Embryonic facial prominence (tissue), 1 donor: Measurements from ENCODE around the gene SMIM45.
"Not testable (repeated sequence)": the region's sequence is repeated elsewhere in the genome, so short reads cannot be mapped to it uniquely, and the experiment has no call there.

Experiments
- DNase-seq: peaks from one replicate; pipeline ENCODE4 v3.0.0-alpha.2; 2016; ENCODE audit errors: extremely low spot score

Gene SMIM45

DNA sequence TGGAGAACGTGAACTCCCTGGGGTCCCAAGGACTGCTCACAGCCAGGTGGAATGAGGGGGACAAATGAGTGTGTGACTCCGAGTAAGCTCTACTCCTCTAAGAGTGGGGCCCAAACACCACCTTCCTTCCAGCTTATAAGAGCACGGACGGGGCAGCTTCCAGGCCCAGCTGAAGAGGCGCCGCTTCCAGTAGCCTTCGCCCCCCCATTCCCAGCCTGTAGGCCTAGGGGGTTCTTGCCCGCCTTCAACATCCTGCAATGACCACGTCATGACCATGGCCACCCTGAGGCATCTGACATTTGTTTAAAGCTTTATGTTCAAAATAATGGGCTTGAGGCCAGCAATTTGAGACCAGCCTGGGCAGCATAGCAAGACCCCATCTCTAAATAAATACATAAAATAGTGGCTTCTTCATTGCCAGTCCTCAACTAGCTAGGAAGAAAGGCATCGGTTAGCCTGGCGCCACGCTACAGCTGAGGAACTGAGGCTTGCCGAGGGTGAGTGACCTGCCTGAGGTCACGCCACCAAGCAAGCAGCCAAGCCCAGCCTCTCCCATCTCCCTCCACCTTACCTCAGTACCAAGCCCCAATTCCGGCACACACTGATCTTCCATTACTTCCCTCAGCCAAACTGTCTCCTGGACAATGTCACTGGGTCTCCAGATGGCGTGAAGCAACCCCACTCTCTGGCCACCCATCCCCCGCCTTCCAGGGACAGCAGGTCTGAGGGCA is 17.5 kb upstream of the SMIM45 start:
- DNase-seq: no peak

DNA sequence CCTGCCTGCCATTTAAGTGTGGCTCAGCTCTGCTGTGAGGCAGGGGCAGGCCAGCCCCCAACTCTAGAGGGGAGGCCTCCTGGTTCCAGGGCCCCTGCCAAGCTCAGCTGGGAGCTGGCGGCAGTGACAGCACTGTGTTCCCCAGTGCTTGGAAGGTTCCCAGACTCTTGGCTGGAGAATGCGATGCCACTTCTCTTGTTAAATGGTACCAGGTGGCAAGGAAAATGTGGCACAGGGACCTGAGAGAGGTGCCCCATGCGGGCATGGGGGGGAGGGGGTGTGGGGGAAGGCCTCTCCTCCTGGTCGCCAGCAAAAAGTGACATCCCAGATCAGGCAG is 17.0 kb upstream of the SMIM45 start:
- no peak for DNase-seq

DNA sequence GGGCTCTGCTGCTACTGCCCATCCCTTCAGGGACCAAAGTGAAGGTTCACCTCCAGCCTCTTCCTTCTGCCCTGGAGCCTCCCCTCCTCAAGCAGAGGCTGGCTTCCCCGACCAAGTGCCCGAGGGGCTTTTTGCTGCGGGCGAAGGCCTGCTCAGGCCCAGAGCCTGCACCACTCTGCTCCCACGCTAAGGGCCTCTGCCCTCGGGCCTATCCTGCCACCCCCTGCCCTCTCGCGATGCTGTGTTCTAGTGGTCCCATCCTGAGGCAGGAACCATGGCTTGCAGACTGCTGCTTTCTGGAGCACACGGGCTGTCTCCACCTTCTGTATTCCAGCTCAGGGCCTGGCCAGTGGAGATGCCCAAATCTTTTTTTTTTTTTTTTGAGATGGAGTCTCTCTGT is 16.4 kb upstream of the SMIM45 start:
- DNase-seq: no peak

DNA sequence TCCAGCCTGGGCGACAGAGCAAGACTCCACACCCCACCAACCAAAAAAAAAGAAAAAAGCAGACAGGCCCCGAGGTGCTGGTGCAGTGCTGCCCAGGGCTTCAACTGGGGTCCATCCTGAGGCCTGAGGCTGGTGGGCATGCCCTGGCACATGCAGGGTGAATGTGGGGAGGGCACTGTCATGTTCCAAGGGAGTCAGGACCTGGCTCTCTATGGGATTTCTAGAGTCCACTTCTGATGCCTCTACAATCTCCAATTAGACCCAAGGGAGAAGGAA is 15.1 kb upstream of the SMIM45 start:
- DNase-seq: no peak

DNA sequence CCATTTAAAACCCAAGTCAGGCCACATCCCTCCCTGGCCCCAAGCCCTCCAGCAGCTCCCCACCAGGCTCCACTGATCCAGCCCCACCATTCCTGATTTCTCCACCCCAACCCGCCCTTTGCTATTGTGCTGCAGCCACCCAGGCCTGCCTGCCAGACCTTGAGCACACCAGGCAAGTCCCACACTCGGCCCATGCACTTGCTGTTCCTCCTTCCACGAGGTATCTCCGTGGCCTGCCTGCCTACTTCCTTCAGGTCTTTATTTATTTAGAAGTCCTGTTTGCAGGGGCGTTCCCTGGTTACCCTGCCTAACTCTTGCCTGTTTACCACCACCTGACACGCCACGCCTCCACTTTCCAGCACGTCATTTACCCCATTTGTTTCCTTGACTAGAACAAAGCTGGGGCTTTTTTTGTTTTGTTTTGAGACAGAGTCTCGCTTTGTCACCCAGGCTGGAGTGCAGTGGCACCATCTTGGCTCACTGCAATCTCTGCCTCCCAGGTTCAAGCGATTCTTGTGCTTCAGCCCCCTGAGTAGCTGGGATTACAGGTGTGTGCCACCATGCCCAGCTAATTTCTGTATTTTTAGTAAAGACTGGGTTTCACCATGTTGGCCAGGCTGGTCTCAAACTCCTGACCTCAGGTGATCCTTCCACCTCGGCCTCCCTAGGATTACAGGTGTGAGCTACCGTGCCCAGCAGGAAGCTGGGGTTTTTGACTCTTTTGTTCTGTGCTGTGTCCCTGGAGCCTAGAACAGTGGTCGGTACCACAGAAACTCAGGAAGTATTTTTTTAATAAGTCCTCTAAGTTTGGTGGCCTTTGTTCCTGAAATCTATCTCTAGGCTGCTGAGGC is 11.7 kb upstream of the SMIM45 start:
- DNase-seq: no peak

DNA sequence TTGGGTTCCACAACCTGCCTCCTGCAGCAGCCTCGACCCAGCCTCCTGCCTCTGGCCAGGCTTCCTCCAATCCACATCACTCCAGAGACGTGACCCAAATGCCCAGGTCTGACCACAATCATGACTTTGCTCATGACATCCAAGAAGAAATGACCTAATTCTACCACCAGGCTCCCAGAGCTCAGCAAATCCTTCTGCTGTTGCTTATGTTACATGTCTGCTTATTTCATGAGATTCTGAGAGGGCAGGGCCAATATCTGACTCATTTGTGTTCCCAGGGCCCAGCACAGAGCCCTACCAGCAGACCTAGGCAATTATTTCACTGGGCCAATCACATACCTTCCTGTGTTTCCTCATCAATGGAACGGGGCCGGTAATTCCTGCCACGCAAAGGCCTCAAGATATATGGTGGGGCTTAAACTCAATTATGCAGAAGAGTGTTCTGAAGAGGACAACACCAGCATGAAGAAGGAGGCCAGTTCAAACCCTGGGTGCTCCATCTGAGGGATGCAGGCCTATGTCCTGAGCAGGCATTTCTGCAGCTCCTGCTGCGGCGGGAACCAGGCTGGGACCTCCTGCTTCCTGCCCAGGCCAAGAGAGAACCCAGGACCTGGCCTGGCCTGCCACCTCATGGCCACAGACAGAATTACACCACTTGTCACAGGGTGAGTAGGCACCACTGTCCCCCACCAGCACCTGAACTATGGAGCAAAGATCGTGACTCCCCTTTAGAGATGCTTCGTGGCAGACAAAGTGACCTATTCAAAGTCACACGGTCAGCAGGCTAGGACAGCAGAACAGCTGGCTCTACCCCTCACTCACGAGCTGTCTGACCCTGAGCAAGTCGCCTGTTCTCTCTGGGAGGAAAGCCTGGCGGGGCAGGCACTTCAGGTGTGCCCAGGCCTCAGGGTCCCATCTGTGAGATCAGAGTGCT is 10.9 kb upstream of the SMIM45 start:
- DNase-seq: no peak

DNA sequence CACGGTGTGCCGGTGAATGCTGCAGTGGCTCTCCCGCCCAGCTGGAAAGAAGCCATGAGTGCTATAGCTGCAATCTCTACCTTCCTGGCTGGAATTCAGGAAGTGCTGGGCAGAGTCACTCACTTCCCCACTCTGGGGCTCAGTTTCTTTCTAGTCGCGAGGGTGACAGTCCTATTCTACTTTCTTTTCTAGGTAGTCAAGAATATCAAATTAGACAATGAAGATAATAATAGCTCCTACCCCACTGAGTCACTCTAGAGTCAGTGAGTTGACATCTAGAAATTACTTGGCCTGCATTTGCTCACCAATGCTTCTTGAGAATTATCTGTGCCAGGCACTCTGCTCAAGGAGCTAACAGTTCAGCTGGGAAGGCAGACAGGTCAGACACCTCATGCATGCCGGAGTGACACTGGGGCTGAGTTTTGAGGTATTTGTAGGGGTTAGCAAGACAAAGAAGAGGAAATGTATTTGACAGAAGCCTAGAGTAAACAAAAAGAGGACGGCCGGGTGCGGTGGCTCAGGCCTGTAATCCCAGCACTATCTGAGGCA is 8.2 kb upstream of the SMIM45 start:
- DNase-seq: no peak

DNA sequence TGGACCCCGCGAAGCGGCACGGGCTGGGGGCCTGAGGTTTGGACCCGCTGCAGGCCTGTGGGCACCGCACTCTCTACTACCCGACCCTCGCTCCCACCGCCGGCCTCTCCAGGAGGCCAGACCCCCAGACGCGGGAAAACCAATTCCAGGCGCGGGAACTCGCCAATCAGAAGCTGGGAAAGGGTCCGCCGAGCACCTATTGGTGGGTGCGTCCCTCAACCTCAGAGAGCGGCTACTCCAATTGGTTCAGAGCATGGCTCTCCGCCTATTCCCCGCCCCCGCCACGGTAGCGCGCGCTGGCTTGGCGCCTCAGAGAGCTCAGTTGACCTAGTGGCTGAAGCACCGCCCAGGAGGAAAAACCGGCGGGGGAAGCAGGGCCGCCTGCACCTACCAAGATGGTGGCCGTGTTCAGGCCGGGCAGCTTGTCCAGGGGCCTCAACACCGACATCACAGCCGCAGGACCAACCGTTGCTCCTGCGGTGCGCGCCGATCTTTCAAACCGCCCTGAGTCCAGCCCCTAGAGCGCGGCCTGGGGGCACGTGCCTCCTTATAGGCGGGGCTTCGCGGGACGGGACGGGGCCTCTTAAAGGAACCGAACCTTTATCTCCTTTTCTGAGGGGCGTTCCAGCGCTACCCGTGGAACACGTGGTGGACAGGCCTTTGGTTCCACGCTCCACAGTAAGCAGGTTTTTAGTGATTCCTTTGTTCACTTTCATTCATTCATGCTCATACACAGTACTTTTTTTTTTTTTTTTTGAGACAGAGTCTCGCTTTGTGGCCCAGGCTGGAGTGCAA is 5.1 kb upstream of the SMIM45 start, which contains the start of gene CENPM:
TSS of gene CENPM (minus strand) at position 524 of the 795 bp plus-strand sequence. CDS start at position 448, 76 bp downstream.
- DNase-seq: peak; percentile 88

DNA sequence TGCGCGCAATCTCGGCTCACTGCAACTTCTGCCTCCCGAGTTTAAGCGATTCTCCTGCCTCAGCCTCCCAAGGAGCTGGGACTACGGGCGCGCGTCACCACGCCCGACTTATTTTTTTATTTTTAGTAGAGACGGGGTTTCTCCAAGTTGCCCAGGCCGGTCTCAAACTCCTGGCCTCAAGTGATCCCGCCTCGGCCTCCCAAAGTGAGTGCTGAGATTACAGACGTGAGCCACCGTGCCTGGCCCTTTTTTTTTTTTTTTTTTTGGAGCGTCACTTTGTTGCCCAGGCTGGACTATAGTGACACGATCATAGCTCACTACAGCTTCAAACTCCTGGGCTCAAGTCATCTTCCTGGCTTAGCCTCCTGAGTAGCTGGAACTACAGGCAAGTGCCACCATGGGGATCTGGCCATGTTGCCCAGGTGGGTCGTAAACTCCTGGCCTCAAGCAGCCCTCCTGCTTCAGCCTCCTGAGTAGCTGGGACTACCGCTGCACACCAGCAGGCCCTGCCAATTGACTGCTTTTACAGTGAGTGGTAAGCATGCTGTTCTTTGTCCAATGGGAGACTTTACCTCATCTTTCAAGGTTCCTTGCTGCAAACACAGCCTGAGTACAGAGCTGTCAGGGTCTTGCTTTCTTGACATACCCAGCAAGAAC is 4.4 kb upstream of the SMIM45 start:
- DNase-seq: no peak

DNA sequence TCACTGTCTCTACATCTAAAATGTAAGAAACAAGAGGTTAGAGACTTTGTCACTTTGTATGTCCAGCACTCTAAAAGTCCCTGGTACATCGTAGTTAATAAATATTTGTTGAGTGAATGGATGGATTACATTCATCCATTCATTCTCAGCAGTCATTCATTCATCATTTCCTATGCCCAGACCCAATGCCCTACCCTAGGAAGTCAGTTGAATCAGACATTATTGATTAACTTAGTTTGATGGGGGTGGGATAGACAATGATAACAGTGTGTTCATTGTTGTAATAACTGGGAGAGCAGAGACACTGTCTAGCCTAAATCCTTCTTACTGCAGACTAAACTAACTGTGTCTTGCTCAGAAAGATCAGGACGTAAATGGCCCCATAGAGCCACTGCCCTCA is 3.8 kb upstream of the SMIM45 start:
- no peak for DNase-seq

DNA sequence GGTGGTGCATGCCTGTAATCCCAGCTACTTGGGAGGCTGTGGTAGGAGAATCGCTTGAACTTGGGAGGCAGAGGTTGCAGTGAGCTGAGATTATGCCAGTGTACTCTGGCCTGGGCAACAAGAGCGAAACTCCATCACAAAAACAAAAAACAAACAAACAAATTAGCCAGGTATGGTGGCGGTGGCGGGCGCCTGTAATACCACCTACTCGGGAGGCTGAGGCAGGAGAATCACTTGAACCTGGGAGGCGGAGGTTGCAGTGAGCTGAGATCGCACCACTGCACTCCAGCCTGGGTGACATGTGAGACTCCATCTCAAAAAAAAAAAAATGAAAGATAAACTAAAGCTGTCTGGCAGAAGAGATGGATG is 3.0 kb upstream of the SMIM45 start:
- not testable (repeated sequence) for DNase-seq

DNA sequence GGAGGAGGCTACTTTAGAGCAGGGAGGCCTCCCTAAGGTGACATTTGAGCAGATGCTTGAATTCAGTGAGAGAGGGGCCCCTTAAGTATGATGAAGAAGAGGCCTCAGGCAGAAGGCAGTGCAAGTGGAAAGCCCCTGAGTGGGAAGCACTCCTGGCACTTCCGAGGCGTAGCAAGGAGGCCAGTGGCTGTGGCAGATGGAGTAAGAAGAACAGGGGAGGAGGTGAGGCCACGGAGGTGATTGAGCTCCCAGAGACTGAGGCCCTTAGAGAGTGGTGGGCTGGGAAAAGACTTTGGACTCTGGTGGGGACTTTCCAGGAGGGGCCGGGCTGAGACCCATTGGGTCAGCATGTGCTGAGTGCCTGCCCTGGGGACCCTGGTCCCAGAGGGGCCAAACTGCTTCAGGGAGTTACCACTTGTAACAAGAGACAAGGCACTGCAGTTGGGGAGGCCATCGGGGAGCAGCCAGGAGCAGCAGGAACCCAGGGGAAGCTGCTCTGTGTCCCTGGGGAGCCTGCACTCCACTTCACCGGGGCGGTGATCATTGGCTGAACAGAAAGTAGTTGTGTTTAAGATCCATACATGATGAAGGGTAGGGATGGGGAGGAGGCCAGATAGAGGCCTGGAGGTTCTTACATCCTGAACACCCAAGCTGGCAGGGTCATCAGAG is 2.5 kb upstream of the SMIM45 start:
- no peak for DNase-seq

DNA sequence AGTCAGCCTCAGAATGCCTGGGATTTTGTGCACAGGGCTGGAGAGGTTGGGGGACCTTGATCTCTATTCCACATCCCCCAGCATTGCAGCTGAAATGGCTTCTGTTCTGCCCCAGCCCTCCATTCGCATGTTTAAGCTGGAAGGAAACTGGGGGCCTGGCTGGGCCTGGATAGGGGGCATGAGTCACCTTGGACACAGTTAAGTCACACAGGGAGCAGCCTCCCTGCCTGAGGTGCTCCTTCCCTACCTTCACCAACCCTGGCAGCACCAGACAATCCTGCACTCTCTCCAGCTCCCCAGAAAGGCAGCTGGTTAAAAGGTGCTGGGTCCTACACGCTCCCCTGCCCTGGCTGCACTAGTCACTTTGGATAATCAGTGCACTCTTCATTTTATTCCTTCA is 763 bp downstream of the SMIM45 start:
- no peak for DNase-seq

DNA sequence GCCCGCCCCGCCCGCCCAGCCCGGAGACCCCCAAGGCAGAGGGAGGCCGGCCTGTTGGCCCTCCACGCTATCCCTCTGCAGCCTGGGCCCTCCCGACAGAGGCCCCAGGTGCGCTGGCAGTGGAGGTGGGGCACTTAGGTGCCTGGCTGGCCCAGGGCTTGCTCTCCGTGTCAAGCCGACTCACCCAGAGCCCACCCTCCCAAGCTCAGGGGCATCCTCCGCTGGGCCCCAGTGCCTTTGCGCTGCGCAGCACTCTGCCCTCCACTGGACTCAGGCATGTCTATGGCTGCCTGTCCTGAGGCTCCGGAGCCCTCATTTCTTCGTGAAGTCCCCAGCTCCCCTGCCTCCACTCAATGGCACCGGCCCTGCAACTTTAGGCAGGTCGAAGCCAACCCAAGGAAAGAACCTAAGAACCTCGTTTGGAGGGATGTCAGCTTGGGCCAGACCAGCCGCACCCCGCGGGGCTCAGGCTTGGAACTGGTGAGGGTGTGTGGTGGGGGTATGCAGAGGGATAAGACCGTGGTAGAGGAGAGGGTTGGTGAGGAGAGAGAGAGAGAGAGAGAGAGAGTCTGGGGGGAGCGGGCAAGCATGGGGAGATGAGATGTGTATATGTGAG is 6.1 kb downstream of the SMIM45 start:
- no peak for DNase-seq

DNA sequence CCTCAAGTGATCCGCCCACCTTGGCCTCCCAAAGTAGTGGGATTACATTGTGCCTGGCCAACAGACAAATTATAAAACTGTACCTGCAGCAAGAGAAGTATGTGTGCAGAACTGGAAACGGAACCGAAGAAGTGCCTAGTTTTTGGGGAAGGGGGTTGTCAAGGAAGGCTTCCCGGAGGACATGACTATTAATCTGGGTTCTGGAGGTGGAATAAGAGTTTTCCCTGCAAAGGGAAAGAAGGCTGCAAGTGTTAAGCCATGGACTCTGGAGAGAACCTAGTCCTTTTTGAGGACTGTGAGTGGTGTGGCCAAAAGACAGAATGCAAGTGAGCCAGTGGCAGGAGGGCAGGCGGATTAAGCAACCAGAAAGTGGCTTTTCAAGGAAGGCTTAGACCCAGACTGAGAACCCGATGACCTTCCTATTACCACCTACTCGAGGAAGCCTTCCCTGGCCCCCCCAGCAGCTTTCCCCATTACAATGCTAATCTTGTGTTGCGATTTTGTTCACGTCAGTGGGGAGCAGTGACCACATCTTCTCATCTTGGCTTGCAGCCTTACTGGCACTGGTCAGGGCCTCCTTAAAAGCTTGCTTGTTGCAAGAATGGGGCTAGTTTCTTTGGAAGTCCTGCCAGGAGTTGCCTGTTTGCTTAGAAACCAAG is 11.6 kb downstream of the SMIM45 start:
- no peak for DNase-seq

DNA sequence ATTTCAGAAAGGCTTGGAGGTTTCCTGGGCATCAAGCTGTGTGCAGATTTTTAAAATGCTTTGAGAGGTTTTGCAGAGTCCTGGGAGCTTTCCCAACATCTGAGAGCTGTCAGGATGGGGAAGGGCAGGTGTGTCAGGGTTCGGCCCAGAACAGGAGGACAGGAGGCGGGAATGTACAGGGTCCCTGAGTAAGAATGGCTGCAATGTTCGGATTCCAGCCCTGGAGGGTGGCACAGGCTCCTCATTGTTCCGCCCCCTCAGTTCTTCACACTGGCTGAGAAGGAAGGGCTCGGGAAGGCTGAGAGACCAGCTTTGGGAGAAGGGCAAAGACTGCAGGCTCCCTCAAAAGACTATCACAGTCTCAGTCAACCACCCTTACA is 12.2 kb downstream of the SMIM45 start:
- DNase-seq: no peak

DNA sequence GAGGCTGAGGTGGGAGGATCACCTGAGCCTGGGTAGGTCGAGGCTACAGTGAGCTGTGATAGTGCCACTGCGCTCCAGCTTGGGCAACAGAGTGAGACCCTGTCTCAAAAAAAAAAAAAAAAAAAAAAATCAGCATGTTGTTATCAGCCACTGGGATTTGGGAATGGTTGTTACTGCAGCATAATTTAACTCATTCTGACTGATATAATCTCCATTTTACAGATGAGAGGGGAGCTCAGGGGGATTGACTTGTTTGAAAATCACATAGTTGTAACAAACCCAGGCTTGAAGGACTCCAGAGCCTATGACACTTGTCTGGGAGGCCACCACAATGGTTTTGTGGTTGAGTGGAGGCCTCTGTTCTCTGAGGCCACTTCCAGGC is 14.3 kb downstream of the SMIM45 start:
- DNase-seq: no peak

DNA sequence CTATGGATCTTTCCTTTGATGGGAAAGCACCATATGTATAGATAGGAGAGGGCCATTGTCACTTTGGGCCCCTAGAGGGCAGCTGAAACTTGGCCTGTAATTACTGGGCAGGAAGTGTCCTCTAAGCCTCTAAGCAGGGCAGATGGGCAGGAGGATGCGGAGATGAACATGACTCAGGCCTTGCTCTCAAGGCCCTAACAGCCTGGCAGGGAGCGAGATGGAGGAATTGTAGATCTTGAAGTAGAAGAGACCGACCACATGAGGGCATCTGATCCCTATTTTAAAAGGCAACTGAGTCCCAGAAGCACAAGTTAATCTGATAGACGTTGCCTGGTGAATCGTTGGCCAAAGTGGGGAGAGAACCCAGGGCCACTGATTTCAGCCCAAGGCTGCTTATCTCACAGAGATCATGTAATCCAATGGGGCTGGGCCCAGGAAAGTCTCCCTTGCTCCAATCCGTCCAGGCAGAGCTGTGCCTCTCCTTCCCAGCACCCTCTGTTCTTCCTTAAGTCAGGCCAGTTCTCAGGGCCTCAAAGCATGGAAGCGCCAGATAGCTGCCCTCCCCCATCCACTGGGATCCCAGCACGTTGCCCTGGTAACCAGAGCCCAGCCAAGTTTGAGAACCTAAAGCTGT is 14.8 kb downstream of the SMIM45 start:
- DNase-seq: no peak

DNA sequence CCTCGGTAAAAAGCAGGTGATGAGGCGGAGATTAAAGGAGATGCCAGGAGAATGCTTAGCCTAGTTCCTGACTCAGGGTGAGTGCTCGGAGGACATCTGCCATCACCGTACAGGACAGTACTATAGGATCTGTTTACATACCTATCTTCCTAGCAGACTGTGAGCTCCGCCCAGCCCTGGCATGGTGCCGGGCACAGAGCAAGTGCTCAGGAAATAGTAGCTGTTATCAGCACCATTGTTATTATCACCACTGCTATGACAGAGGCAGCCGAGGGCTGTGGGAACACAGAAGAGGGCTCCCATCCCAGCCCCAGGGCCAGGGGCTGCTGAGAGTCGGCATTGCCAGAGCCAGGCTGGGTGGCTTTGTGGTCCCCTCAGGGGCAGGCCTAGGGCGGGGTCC is 16.7 kb downstream of the SMIM45 start:
- no peak for DNase-seq
